Retinal pigment epithelial cell (primary cell): ENCODE measurements around the gene NET1.

ENCODE experiments used
- DNase-seq: peaks from one replicate; pipeline ENCODE4 v3.0.0-alpha.2; 2010; ENCODE audit warnings: low read depth
- H3K4me3 ChIP-seq: 2 replicates; pipeline ENCODE4 v1.5.1; 2011; ENCODE audit warnings: mild to moderate bottlenecking, low read length, control low read depth, moderate library complexity
- CTCF ChIP-seq: conservative IDR thresholded peaks from 2 replicates; pipeline ENCODE4 v1.5.1; 2011; ENCODE audit warnings: low read depth, low read length, control low read depth, inconsistent platforms

Gene NET1

DNA sequence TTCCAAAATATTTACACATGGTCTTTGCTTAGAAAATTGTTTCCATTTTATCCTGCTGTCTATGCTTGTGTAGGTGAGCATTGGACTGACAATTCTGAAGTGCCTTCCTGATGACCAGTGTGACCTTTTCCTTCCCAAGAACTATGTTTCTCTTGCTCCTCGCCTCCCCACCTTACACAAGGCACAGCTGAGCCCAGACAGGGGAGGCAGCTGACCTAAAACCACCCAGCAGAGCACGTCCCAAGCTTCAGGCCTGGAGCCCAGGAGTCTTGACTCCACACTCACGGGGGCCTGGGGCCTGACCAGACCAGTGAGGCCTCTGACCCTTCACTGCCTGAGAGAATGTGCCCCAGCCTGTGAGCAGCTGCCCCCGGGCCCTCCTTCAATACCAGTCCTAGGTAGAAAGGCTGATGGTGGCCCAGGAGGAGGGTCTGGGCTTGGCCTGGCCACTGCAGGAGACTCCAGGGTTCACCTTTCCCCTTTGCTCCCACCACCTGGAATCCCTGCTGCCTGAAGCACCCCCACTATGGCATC, 80.0 kb downstream of the NET1 start:
- no peak overlapping the region for H3K4me3 ChIP-seq
- TF ChIP-seq CTCF = no peak
- DNase-seq = no peak

DNA sequence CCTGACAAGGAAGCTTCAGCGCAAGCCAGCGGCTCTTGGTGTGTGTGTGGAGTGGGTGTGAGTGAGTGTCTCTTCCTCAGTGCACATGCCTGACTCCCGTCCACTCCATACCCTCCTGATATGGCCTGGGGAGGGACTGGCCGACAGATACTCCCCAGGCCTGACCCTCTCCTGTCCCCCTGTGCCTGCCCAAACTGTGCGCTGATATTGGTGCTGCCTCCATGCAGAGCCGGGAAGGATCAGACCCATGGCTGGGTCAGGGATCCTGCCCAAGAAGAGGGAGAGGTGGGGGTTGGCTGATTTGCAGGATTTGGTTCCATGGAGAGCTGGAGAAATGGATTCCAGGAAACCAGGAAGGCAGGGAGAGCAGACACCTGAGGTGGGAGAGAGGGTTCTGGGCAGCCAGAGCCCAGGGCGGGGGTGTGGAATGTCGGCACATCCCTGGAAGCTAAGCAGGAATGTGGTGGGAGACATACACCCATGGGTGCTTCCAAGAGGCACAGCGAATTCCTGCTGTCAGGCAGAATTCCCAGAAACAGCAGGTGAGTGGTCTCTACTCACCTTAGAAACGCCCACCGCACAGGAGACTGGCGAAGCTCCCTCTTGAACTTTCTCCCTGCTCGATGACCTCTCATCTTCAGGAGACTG, 80.7 kb downstream of the NET1 start:
- H3K4me3 ChIP-seq = no peak overlapping the region
- TF ChIP-seq CTCF = no peak
- DNase-seq = no peak

- no peak overlapping the region for H3K4me3 ChIP-seq
- DNase-seq = no peak
- no peak for TF ChIP-seq CTCF
Observed at GRCh38 chr10:5493691-5494090, 81.3 kb downstream of the NET1 start.

- no peak for TF ChIP-seq CTCF
- DNase-seq = no peak
- no peak overlapping the region for H3K4me3 ChIP-seq
Observed at GRCh38 chr10:5494611-5495010, 82.3 kb downstream of the NET1 start.

DNA sequence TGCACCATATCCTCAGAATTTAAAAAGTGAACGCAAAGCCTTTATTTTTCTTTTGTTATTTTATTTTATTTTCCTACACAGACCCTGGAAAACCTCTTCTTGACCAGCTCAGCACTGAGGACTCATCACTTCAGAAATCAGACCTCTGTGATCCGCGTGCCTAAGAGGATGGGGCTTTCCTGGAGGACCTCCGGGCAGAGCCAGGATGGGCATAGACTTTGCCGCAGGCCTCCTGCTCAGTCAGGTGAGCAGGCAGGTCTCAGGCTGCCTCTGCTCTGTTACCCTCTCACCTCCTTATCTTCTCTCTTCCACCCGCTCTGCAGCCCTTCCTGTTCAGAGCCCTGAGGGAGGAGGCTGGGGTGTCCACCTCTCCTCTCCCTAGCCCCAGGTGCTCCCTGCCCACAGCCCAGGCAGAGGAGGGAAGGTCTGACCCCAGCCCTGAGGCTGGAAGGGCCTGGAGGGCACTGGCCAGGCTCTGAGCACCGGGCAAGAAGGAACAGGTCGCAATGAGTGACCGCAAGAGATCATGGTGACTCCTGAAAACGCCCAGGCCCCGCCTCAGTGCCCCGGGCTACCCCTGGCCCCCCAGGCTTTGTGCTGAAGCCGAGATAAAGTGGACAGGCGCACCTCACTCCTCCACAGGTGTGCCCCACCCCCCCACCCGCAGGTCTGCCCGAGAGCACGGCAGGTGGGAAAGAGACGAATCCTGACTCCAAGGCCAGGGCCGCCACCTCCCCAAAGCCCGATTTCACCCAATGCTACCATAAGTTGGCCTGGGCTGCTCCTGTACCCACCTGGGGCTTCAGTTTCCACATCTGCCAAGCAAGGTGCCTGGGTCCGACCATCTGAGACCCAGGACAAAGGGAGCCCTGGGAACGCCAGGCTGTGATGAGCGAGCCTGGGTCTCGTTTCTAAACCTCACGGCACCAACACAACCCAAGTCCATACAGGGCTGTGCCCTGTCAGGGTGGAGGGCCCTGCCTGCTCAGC, 84.2 kb downstream of the NET1 start:
- no peak for TF ChIP-seq CTCF
- DNase-seq = no peak
- H3K4me3 ChIP-seq = no peak overlapping the region

- DNase-seq = no peak
- no peak overlapping the region for H3K4me3 ChIP-seq
- TF ChIP-seq CTCF = no peak
Observed at GRCh38 chr10:5497289-5497688, 84.9 kb downstream of the NET1 start.
